HPDE6-E6E7 (cell line): ENCODE data around the gene ZNF830.
"Not testable (repeated sequence)": the region's sequence is repeated elsewhere in the genome, so short reads cannot be mapped to it uniquely, and the experiment has no call there.

ENCODE experiments used
- DNase-seq: peaks from one replicate; pipeline ENCODE4 v3.0.0; 2011; ENCODE audit warnings: missing footprints; ENCODE audit errors: extremely low spot score

ZNF830 gene

DNA sequence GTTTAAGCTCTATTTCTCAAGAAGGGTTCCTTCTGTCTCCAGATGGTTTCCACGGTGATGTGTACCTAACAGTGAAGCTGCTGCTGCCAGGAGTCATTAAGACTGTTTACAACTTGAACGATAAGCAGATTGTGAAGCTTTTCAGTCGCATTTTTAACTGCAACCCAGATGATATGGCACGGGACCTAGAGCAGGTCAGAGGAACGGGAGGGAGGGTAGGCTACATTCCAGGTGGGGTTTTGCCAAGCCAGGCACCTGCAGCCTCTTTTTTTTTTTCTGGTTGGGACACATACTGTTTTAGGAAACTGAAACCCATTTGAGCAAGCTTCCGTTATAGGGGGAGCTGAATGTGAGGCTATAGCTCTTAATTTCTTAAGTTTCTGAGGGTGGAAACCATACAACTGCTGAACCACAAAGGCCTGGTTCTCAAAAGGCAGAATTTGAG lies 29.6 kb downstream of the ZNF830 start:
- DNase-seq = no peak

- no peak for DNase-seq
These were observed 30.3 kb downstream of the ZNF830 start for GRCh38 chr17:34991606-34992005.

DNA sequence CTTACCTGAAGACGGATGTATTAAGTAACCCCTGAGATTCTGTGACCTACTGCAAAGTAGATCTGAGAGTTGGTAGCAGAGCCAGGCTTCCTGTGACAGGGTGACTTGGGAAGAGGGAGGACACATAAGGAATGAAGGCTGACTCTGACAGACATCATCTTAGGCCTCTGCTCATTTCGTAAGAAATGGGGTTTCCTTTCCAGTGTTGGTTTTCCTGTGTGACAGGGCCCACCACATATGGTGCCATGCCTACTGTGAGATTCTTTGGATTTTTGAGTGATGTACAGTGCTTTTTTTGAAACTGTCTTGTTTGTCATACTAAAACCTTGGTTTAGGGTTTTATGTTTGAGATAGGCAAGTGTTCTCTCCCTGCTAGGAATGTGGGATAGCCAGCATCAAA lies 31.7 kb downstream of the ZNF830 start:
- no peak for DNase-seq

- DNase-seq = no peak
These were observed 35.3 kb downstream of the ZNF830 start for GRCh38 chr17:34996422-34997285.

DNA sequence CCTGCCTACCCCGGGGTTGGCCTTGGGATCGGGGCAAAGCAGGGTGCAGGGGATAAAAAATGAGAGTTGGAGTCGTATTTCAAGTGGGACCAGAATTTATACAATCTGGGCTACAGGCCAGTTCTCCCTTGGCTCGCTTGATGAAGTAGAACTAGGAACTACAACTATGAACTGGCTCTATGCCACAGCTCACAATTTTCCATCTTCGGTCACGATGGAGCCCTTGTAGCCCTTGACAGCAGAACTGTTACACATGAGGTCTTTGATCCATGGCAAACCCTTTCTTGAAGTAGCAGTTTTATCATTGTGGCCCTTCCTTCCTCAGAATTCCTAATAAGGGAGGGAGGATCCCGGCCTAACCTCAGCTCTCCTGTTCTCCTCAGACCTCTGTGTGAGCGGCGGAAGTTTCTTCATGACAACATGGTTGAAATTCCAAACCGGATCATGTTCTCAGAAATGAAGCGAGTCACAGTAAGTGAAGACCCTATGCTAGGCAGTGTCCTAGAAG lies 36.1 kb downstream of the ZNF830 start:
- DNase-seq = no peak

DNA sequence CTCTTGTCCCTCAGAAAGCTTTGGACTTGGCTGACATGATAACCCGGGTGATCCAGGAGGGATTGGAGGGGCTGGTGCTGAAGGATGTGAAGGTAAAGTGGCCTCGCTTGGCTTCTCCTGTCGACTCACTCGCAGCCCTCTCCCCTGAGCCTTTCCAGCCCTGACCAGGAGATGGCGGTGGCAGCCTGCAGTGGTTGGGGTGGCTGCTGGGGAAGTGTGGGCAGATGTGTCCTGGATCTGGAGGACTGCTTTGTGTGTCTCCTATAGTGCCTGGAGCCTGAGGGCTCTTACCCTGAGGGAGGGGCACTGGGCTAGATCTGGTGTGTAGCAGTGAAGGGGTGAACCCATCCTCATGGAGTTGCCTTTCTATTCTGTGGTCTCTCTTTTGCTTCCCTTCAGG lies 36.9 kb downstream of the ZNF830 start:
- DNase-seq = peak; percentile 90

- DNase-seq = no peak
These were observed 38.1 kb downstream of the ZNF830 start for GRCh38 chr17:34999456-34999855.

DNA sequence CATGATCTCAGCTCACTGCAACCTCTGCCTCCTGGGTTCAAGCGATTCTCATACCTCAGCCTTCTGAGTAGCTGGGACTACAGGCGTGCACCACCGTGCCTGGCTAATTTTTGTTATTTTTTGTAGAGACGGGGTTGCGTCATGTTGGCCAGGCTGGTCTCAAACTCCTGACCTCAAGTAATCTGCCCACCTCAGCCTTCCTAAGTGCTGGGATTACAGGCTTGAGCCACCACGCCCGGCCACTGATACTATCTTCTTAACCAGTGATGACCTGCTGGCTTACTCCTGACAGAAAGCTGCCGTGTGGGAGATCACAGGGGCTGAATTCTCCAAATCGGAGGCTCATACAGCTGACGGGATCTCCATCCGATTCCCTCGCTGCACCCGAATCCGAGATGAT lies 39.6 kb downstream of the ZNF830 start:
- DNase-seq = not testable (repeated sequence)

DNA sequence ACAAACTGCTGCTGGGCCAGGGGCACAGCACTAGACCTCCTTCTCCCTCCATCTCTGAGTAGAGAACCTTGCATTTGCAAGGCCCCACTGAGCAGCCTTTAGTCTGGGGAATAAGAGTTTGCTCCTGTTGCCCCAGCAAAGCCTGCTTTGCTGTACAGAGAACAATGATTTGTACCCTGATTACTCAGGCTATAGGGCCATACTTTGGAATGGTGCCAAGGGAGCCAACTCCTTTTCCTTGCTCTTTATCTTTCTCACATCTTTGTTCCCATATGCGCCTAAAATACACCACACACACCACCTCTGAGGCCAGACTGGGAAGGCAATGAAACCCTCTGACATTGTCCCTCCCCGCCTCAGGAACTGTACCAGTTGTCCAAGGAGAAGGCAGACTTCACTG lies 40.2 kb downstream of the ZNF830 start:
- no peak for DNase-seq

GRCh38 chr17:35002876-35003551 lies 41.7 kb downstream of the ZNF830 start:
- no peak for DNase-seq

GRCh38 chr17:35003778-35004177 lies 42.4 kb downstream of the ZNF830 start:
- DNase-seq = no peak

DNA sequence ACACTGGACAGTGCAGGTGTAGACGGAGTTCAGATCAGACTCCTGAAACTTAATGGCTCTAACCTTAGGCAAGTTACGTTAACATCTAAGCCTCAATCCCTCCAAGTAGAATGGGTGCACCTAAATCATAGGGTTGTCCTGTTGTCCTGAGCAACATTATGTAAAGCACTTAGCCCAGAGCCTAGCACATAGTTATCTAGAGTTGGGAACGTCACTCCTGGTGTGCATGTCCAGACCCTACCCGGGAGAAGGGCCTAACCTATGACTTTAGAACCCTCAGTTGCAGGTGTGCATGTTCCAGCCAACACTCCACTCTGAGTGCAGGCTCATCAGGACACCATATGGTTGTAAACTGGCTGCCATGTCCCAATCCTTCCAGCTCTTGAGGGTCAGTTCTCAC lies 45.0 kb downstream of the ZNF830 start:
- no peak for DNase-seq

- DNase-seq = no peak
These were observed 45.6 kb downstream of the ZNF830 start for GRCh38 chr17:35006961-35007360.

DNA sequence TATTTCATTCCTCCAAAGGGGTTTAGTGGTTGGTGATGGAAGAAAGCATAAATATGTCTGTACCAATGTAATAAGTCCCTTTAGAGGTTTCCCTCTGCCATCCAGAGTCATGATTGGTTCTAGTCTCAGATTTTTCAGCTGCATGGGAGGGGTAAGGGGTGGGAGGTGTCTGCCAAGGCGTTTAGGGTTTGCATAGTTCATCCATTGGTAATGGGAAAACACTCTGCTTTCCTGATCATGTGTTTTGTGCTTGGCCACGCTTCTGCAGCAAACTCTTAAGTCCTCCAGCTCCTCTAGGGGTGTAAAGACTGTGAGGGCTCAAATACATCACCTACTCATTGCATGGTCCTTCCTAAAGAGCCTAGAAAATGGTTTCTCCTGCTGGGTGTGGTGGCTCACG lies 48.8 kb downstream of the ZNF830 start:
- DNase-seq = no peak

DNA sequence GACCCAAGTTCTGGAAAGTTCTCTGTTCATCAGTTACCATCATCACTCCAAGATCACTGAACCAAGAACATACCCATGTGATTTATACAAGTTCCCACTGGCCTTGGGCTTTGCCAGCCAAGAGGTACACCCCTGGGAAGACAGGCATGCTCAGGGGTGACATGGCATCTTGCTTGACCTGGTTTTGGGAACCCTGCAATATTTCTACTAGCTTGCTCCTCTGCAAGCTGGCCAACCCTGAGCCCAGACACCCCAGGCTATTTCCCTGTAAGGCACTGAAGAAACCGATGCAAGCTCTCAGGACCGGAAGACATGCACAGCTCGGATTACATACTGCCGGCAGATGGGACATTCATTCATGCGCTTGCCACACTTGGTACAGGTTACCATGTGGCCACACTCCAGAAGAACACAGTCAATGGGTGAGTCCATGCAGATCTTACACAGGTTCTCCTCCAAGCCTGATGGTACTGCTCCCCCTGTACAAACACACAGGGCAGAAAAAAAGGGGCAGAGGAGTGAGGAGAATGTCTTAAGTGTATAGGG lies 50.4 kb downstream of the ZNF830 start:
- DNase-seq = no peak
